Common myeloid progenitor, CD34-positive (primary cell): ENCODE measurements around the gene SELENOF.

ENCODE experiments used
- CTCF ChIA-PET: fragments of 350-600 bp; sonication (Branson Sonifier 250); formaldehyde crosslinking; loops from one replicate; lab custom pipeline; 2021; ENCODE audit warnings: antibody characterized with exemption; lab: Charles Lee
- POLR2A ChIA-PET: fragments of 350-600 bp; sonication (Branson Sonifier 250); formaldehyde crosslinking; loops from one replicate; lab custom pipeline; 2021; ENCODE audit warnings: antibody characterized with exemption; lab: Charles Lee
- DNase-seq, 3 donors: peaks; one replicate each; pipeline versions ENCODE4 v3.0.0 to v3.0.0-alpha.2; 2013
- H3K27ac ChIP-seq, 2 experiments: 1 replicate in 1 of 2; 2 replicates in 1 of 2; pipeline ENCODE4 v1.7.0; 2013; ENCODE audit warnings: inconsistent platforms in 2 of 2, low read length in 2 of 2, mild to moderate bottlenecking in 2 of 2, low read depth in 1 of 2, moderate library complexity in 1 of 2; ENCODE audit not compliant: severe bottlenecking in 2 of 2, insufficient read depth in 1 of 2, poor library complexity in 1 of 2
- H3K27me3 ChIP-seq, 5 experiments: replicated peaks in 2 of 5; 1 replicate in 3 of 5; 2 replicates in 2 of 5; pipeline versions ENCODE4 v1.6.1 to v1.7.0; 2013; ENCODE audit warnings: low read length in 4 of 5, mild to moderate bottlenecking in 2 of 5, moderate library complexity in 2 of 5, inconsistent platforms in 1 of 5; ENCODE audit not compliant: insufficient read depth in 5 of 5, control insufficient read depth in 4 of 5
- H3K36me3 ChIP-seq, 4 experiments: 1 replicate in 2 of 4; 2 replicates in 2 of 4; pipeline versions ENCODE4 v1.6.1 to v1.7.0; 2013; ENCODE audit warnings: low read length in 3 of 4, control low read depth in 1 of 4, mild to moderate bottlenecking in 1 of 4; ENCODE audit not compliant: control insufficient read depth in 4 of 4, insufficient read depth in 4 of 4
- H3K4me1 ChIP-seq, 4 experiments: 1 replicate in 3 of 4; 2 replicates in 1 of 4; pipeline versions ENCODE4 v1.6.1 to v1.7.1; 2013; ENCODE audit warnings: low read length in 3 of 4, mild to moderate bottlenecking in 3 of 4, control low read depth in 1 of 4, inconsistent platforms in 1 of 4, moderate library complexity in 1 of 4; ENCODE audit not compliant: control insufficient read depth in 4 of 4, insufficient read depth in 4 of 4; ENCODE audit errors: control extremely low read depth in 1 of 4
- H3K4me3 ChIP-seq, 7 experiments: 1 replicate in 4 of 7; 2 replicates in 3 of 7; pipeline versions ENCODE4 v1.5.1 to v1.7.0; 2013; ENCODE audit warnings: mild to moderate bottlenecking in 7 of 7, low read length in 6 of 7, moderate library complexity in 6 of 7, inconsistent platforms in 2 of 7, low read depth in 2 of 7, control low read depth in 1 of 7; ENCODE audit not compliant: insufficient read depth in 4 of 7, control insufficient read depth in 1 of 7; ENCODE audit errors: extremely low read depth in 1 of 7
- H3K9me3 ChIP-seq, 5 experiments: 1 replicate in 4 of 5; 2 replicates in 1 of 5; pipeline versions ENCODE4 v1.6.1 to v1.7.1; 2013; ENCODE audit warnings: low read length in 4 of 5, mild to moderate bottlenecking in 2 of 5, inconsistent platforms in 1 of 5, low read depth in 1 of 5, moderate library complexity in 1 of 5; ENCODE audit not compliant: control insufficient read depth in 4 of 5, insufficient read depth in 2 of 5; ENCODE audit errors: control extremely low read depth in 1 of 5
- WGBS: methylation state at CpG from one replicate; pipeline ENCODE4 v1.1.5; 2013; ENCODE audit not compliant: insufficient coverage; 5-methylcytosine and 5-hydroxymethylcytosine counted together

The SELENOF gene

GRCh38 chr1:86832433-86832832 is 81.5 kb downstream of the SELENOF start:
- POLR2A ChIA-PET: no interaction called here
- H3K27ac ChIP-seq: no peak overlapping the region
- 100% methylated on average over 1 of the region's 1 CpG for WGBS
- H3K4me3 ChIP-seq: no peak overlapping the region
- DNase-seq: no peak
- H3K27me3 ChIP-seq: no peaks in the 10 kb centered on the region
- CTCF ChIA-PET: interaction anchor here (1.7 to 4.4 kb wide), 2 partner anchors 133 to 251 kb away, joined by 11 to 24 read pairs; no protein-coding TSS in a partner anchor
- H3K9me3 ChIP-seq: no peaks in the 10 kb centered on the region
- H3K4me1 ChIP-seq: no peaks in the 10 kb centered on the region
- no peaks in the 10 kb centered on the region for H3K36me3 ChIP-seq

GRCh38 chr1:86829321-86829720 is 84.6 kb downstream of the SELENOF start:
- DNase-seq: no peak
- Histone ChIP-seq H3K9me3 (no peaks in the 10 kb centered on the region), H3K4me3 (no peak overlapping the region), H3K4me1 (no peaks in the 10 kb centered on the region), H3K27ac (no peak overlapping the region), H3K36me3 (no peaks in the 10 kb centered on the region), H3K27me3 (no peaks in the 10 kb centered on the region)
- WGBS: 100% methylated on average over 3 of the region's 3 CpGs
- ChIA-PET CTCF (interaction anchor here (2.3 kb wide), 1 partner anchor 135 kb away, joined by 8 read pairs; no protein-coding TSS in a partner anchor), POLR2A (no interaction called here)

- no peak for DNase-seq
- WGBS: 67% methylated on average over 1 of the region's 3 CpGs
- H3K9me3 ChIP-seq: no peaks in the 10 kb centered on the region
- no peak overlapping the region for H3K4me3 ChIP-seq
- no peak overlapping the region for H3K27ac ChIP-seq
- H3K4me1 ChIP-seq: no peaks in the 10 kb centered on the region
- POLR2A ChIA-PET: no interaction called here
- CTCF ChIA-PET: interaction anchor here (2.3 kb wide), 1 partner anchor 137 kb away, joined by 8 read pairs; no protein-coding TSS in a partner anchor
- no peaks in the 10 kb centered on the region for H3K27me3 ChIP-seq
- no peaks in the 10 kb centered on the region for H3K36me3 ChIP-seq
Measured at GRCh38 chr1:86828024-86828423, 85.9 kb downstream of the SELENOF start.

- POLR2A ChIA-PET: no interaction called here
- DNase-seq: peak in 2 of 3 donors; percentile 25 to 54
Measured at GRCh38 chr1:86826856-86827255, 87.1 kb downstream of the SELENOF start.

GRCh38 chr1:86825319-86825718 is 88.6 kb downstream of the SELENOF start:
- no peaks in the 10 kb centered on the region for H3K9me3 ChIP-seq
- H3K4me1 ChIP-seq: peaks cover 0 to 5% (median 0%) of the 10 kb centered on the region in 4 experiments
- H3K27ac ChIP-seq: no peak overlapping the region
- CTCF ChIA-PET: interaction anchor here (1.2 to 1.6 kb wide), 2 partner anchors 8 to 141 kb away, joined by 3 to 4 read pairs; no protein-coding TSS in a partner anchor
- POLR2A ChIA-PET: no interaction called here
- no peak for DNase-seq
- 57% methylated on average over 1 of the region's 2 CpGs for WGBS
- H3K36me3 ChIP-seq: no peaks in the 10 kb centered on the region
- no peak overlapping the region for H3K4me3 ChIP-seq
- no peaks in the 10 kb centered on the region for H3K27me3 ChIP-seq

More at GRCh38 chr1:86826856-86827255, 87.1 kb downstream of the SELENOF start:
- peaks cover 0 to 2% (median 0%) of the 10 kb centered on the region in 4 experiments for H3K4me1 ChIP-seq
- H3K9me3 ChIP-seq: no peaks in the 10 kb centered on the region
- no peaks in the 10 kb centered on the region for H3K36me3 ChIP-seq
- no peaks in the 10 kb centered on the region for H3K27me3 ChIP-seq
- no peak overlapping the region for H3K27ac ChIP-seq
- no peak overlapping the region for H3K4me3 ChIP-seq
- CTCF ChIA-PET: interaction anchor here (0.6 to 1.1 kb wide), 2 partner anchors 14 to 67 kb away, joined by 3 to 4 read pairs; no protein-coding TSS in a partner anchor

- peaks cover 0 to 5% (median 0%) of the 10 kb centered on the region in 4 experiments for H3K4me1 ChIP-seq
- DNase-seq: no peak
- H3K36me3 ChIP-seq: no peaks in the 10 kb centered on the region
- H3K27me3 ChIP-seq: no peaks in the 10 kb centered on the region
- no peak overlapping the region for H3K27ac ChIP-seq
- no peak overlapping the region for H3K4me3 ChIP-seq
- no peaks in the 10 kb centered on the region for H3K9me3 ChIP-seq
- 100% methylated on average over 1 of the region's 3 CpGs for WGBS
- ChIA-PET CTCF (interaction anchor here (1.0 kb wide), 1 partner anchor 79 kb away, joined by 3 read pairs; no protein-coding TSS in a partner anchor), POLR2A (no interaction called here)
Measured at GRCh38 chr1:86823821-86824500, 90.0 kb downstream of the SELENOF start.

GRCh38 chr1:86823386-86823785 is 90.5 kb downstream of the SELENOF start:
- Histone ChIP-seq H3K4me3 (no peak overlapping the region), H3K27ac (no peak overlapping the region), H3K9me3 (no peaks in the 10 kb centered on the region), H3K4me1 (peaks cover 0 to 5% (median 0%) of the 10 kb centered on the region in 4 experiments), H3K36me3 (no peaks in the 10 kb centered on the region), H3K27me3 (no peaks in the 10 kb centered on the region)
- DNase-seq: no peak
- 83% methylated on average over 2 of the region's 2 CpGs for WGBS
- ChIA-PET POLR2A (no interaction called here), CTCF (interaction anchor here (1.0 kb wide), 1 partner anchor 78 kb away, joined by 3 read pairs; no protein-coding TSS in a partner anchor)
